HG02840 (cell line): ENCODE results near the gene FANCG.

Experiments used
- ATAC-seq: cut with Tn5 transposase; IDR thresholded peaks from one replicate; pipeline ENCODE4 v1.9.1; 2021; ENCODE audit warnings: mild to moderate bottlenecking, moderate library complexity, moderate number of reproducible peaks; ENCODE audit not compliant: unreplicated experiment, low FRiP score

FANCG gene

GRCh38 chr9:35027374-35027773 lies 52.4 kb downstream of the FANCG start:
- ATAC-seq: no peak

GRCh38 chr9:35026671-35027070 lies 53.1 kb downstream of the FANCG start:
- no peak for ATAC-seq
